Gastroesophageal sphincter (tissue), 3 donors: ENCODE measurements around the gene SPACDR.
"Not testable (repeated sequence)": the region's sequence is repeated elsewhere in the genome, so short reads cannot be mapped to it uniquely, and the experiment has no call there.

ENCODE experiments used
- EP300 ChIP-seq: sonication (generic); formaldehyde crosslinking; IDR thresholded peaks from one replicate; pipeline ENCODE4 v1.6.1; 2017; ENCODE audit warnings: antibody characterized with exemption, mild to moderate bottlenecking
- POLR2A ChIP-seq, 2 donors: fragments of 450-650 bp; IDR thresholded peaks; one replicate each; pipeline ENCODE4 v1.6.1; 2017; ENCODE audit warnings: antibody characterized with exemption in 2 of 2, mild to moderate bottlenecking in 2 of 2, moderate library complexity in 1 of 2
- POLR2AphosphoS5 ChIP-seq: sonication (generic); formaldehyde crosslinking; IDR thresholded peaks from one replicate; pipeline ENCODE4 v1.6.1; 2017; ENCODE audit warnings: antibody characterized with exemption
- TF ChIP-seq, protein P1 (sequence below), 4 experiments: fragments of 200-600 bp in 2 of 4; fragments of 450-650 bp in 2 of 4; sonication (generic) in 1 of 4; IDR thresholded peaks; one replicate each; pipeline ENCODE4 v1.5.1; 2017 to 2019; ENCODE audit warnings: antibody characterized with exemption in 4 of 4, mild to moderate bottlenecking in 2 of 4, moderate library complexity in 2 of 4

DNA sequence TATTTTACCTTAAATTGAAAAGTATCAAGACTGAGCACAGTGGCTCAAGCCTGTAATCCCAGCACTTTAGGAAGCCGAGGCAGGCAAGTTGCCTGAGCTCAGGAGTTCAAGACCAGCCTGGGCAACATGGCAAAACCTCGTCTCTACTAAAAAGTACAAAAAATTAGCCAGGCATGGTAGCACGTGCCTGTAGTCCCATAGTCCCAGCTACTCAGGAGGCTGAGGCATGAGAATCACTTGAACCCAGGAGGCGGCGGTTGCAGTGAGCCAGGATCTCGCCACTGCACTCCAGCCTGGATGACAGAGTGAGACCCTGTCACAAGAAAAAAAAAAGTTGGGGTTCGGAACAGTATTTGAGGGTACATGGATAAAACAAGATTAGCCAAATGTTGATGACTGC is 24.8 kb downstream of the SPACDR start:
- TF ChIP-seq, protein P1, sequence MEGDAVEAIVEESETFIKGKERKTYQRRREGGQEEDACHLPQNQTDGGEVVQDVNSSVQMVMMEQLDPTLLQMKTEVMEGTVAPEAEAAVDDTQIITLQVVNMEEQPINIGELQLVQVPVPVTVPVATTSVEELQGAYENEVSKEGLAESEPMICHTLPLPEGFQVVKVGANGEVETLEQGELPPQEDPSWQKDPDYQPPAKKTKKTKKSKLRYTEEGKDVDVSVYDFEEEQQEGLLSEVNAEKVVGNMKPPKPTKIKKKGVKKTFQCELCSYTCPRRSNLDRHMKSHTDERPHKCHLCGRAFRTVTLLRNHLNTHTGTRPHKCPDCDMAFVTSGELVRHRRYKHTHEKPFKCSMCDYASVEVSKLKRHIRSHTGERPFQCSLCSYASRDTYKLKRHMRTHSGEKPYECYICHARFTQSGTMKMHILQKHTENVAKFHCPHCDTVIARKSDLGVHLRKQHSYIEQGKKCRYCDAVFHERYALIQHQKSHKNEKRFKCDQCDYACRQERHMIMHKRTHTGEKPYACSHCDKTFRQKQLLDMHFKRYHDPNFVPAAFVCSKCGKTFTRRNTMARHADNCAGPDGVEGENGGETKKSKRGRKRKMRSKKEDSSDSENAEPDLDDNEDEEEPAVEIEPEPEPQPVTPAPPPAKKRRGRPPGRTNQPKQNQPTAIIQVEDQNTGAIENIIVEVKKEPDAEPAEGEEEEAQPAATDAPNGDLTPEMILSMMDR (IDR thresholded peaks at IDR 0.05) = not testable (repeated sequence)
- TF ChIP-seq EP300; POLR2A (IDR thresholded peaks at IDR 0.05); POLR2AphosphoS5: not testable (repeated sequence)
